Measurements from ENCODE around the gene MANSC4.

MANSC4 gene

GRCh38 chr12:27822076-27822712 lies 42.2 kb upstream of the MANSC4 start:
- no peak for TF ChIP-seq CTCF (IDR thresholded peaks at IDR 0.05; ENCODE audit: insufficient read depth, low read length, poor library complexity, severe bottlenecking)
- Histone ChIP-seq H3K4me3 (replicated peaks; ENCODE audit: low read depth, low read length) (peak overlapping the region; percentile 41), H3K36me3 (ENCODE audit: control insufficient read depth, insufficient read depth, low read length) (no peaks in the 10 kb centered on the region), H3K27me3 (replicated peaks; ENCODE audit: control insufficient read depth, insufficient read depth, low read length) (no peaks in the 10 kb centered on the region)
- DNase-seq (ENCODE audit: extremely low read depth, insufficient read length) = peak; percentile 70

GRCh38 chr12:27821259-27821973 lies 41.4 kb upstream of the MANSC4 start:
- H3K36me3 ChIP-seq (ENCODE audit: control insufficient read depth, insufficient read depth, low read length) = no peaks in the 10 kb centered on the region
- no peaks in the 10 kb centered on the region for H3K27me3 ChIP-seq (replicated peaks; ENCODE audit: control insufficient read depth, insufficient read depth, low read length)
- peak; percentile 71 for TF ChIP-seq CTCF (IDR thresholded peaks at IDR 0.05; ENCODE audit: insufficient read depth, low read length, poor library complexity, severe bottlenecking)
- peak; percentile 42 for DNase-seq (ENCODE audit: extremely low read depth, insufficient read length)
- H3K4me3 ChIP-seq (replicated peaks; ENCODE audit: low read depth, low read length) = no peak overlapping the region

- Histone ChIP-seq H3K36me3 (ENCODE audit: control insufficient read depth, insufficient read depth, low read length) (no peaks in the 10 kb centered on the region), H3K27me3 (replicated peaks; ENCODE audit: control insufficient read depth, insufficient read depth, low read length) (no peaks in the 10 kb centered on the region), H3K4me3 (replicated peaks; ENCODE audit: low read depth, low read length) (no peak overlapping the region)
- DNase-seq (ENCODE audit: extremely low read depth, insufficient read length) = no peak
- no peak for TF ChIP-seq CTCF (IDR thresholded peaks at IDR 0.05; ENCODE audit: insufficient read depth, low read length, poor library complexity, severe bottlenecking)
Observed at GRCh38 chr12:27820564-27820963, 40.5 kb upstream of the MANSC4 start.

GRCh38 chr12:27818401-27818918 lies 38.4 kb upstream of the MANSC4 start:
- DNase-seq (ENCODE audit: extremely low read depth, insufficient read length) = no peak
- TF ChIP-seq CTCF (IDR thresholded peaks at IDR 0.05; ENCODE audit: insufficient read depth, low read length, poor library complexity, severe bottlenecking) = no peak
- H3K27me3 ChIP-seq (replicated peaks; ENCODE audit: control insufficient read depth, insufficient read depth, low read length) = no peaks in the 10 kb centered on the region

GRCh38 chr12:27817766-27818165 lies 37.7 kb upstream of the MANSC4 start:
- Histone ChIP-seq H3K36me3 (ENCODE audit: control insufficient read depth, insufficient read depth, low read length) (no peaks in the 10 kb centered on the region), H3K4me3 (replicated peaks; ENCODE audit: low read depth, low read length) (no peak overlapping the region), H3K27me3 (replicated peaks; ENCODE audit: control insufficient read depth, insufficient read depth, low read length) (no peaks in the 10 kb centered on the region)
- no peak for TF ChIP-seq CTCF (IDR thresholded peaks at IDR 0.05; ENCODE audit: insufficient read depth, low read length, poor library complexity, severe bottlenecking)
- no peak for DNase-seq (ENCODE audit: extremely low read depth, insufficient read length)

More at GRCh38 chr12:27818401-27818918, 38.4 kb upstream of the MANSC4 start:
- H3K36me3 ChIP-seq (ENCODE audit: control insufficient read depth, insufficient read depth, low read length) = no peaks in the 10 kb centered on the region
- H3K4me3 ChIP-seq (replicated peaks; ENCODE audit: low read depth, low read length) = no peak overlapping the region
